Activated gamma-delta T cell treated with anti-CD3 and anti-CD28 coated beads, Interleukin-2, amount 50 U/mL, for 16 hours (primary cell): ENCODE data around the gene RPL10.
A peak's percentile ranks its signal among the peaks of the same experiment; 100 is the strongest.

Experiments
- DNase-seq: peaks from one replicate; pipeline ENCODE4 v3.0.0-alpha.2; 2020; ENCODE audit warnings: low read depth

RPL10 gene

DNA sequence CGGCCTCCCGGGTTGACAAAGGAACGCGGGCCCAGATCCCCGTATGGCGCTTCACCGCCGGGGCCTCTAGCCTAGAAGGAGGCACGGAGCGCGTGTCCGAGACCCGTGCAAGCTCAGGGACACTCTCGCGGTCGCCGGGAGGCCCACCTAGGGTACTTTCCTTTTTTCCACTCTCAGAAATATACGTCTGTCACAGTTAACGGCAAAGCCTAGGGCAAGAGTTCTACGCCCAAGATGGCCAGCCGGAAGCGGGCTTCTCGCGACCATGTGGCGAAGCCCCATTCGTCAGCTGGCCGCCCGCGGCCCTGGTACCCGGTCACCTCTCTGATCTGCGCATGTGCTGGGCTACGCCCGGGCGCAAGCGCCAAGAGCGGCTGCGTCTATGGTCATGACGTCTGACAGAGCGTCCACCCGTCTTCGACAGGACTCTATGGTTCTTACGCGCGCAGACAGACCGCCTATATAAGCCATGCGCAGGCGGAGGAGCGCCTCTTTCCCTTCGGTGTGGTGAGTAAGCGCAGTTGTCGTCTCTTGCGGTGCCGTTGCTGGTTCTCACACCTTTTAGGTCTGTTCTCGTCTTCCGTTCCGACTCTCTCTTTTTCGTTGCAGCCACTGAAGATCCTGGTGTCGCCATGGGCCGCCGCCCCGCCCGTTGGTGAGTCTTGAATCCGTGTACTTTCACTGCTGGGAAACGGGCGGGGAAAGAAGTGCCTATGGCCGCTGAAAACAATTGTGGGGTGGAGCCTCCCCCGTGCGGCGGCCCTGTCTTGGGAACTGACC is at the start of gene RPL10:
Gene RPL10 (plus strand): TSS at position 490 of the 780 bp plus-strand sequence. CDS start 143 bp downstream, at position 633.
- DNase-seq = peak; percentile 82

- no peak for DNase-seq
Observed at GRCh38 chrX:154348646-154349358, 49.4 kb upstream of the RPL10 start.

- DNase-seq = no peak
Observed at GRCh38 chrX:154349359-154349935, 48.7 kb upstream of the RPL10 start.

DNA sequence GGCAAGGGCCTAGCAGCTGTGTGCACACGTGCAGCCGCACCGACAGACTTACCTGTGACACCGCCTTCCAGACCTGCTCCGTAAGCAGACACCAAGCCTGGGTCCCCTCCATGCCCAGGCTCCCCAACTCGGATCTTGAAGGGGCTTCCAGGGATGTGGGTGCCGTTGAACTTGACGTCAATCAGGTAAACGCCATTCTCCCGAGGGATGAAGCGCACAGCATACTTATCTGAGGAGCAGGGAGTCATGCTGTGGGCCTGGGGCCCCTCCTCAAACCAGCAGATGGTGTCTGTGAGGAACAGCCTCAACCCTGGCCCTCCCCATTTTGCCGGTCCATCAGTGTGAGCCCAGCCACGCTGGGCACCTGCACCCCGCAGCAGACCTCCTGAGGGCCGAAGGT is 48.2 kb upstream of the RPL10 start:
- no peak for DNase-seq

GRCh38 chrX:154350429-154351182 is 47.6 kb upstream of the RPL10 start:
- DNase-seq = no peak

- no peak for DNase-seq
Observed at GRCh38 chrX:154351183-154352011, 46.8 kb upstream of the RPL10 start.

DNA sequence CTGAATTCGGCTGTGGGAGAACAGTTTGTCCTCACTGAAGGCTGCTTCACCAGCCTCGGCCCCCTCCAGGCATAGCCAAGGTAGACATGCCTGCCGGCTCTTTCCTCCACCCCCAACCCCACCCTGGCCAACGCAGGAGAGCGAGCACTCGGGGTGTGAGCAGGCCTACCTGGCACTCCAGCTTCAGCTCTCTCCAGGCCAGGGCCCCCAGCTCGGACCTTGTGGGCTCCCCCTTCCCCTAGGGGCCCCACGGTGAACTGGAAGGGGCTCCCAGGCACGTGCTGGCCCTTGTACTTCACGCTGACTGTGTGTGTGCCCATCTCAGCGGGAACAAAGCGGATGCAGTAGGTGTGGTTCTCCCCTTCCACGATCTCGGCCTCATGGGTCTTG is 46.2 kb upstream of the RPL10 start:
- DNase-seq = no peak

GRCh38 chrX:154352466-154352865 is 45.7 kb upstream of the RPL10 start:
- no peak for DNase-seq

DNA sequence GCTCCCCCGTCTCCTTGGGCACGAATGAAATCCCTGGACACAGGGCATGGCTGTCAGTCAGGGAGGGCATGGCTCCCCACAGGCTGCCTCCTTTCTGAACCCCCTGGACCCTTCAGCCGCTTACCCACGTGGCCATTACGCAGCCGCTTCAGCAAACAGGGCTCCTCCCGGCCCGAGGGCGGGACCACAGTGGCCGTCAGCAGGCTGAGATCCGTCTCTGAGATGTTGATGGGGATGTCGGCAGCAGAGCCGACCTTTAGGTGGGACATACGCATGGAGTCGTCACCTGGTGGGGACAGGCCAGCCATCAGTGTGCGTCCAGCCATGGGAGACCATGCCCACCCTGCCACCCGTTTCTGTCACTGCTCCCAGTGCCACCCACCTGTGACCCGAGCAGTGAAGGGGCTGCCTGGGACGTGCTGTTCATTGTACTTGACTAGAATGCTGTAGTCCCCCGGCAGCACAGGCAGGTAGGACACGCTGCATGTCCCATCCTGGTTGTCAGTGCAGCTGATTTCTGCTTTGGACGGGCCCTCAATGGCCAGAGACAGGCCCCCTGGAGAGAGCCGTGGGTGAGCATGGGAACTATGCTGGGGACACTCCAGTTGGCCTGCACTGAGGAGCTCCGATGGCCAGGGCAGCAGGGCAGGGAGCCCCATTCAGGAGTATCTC is 44.9 kb upstream of the RPL10 start:
- no peak for DNase-seq

GRCh38 chrX:154354013-154354412 is 44.2 kb upstream of the RPL10 start:
- DNase-seq = no peak

- DNase-seq = no peak
Observed at GRCh38 chrX:154354516-154354915, 43.7 kb upstream of the RPL10 start.

DNA sequence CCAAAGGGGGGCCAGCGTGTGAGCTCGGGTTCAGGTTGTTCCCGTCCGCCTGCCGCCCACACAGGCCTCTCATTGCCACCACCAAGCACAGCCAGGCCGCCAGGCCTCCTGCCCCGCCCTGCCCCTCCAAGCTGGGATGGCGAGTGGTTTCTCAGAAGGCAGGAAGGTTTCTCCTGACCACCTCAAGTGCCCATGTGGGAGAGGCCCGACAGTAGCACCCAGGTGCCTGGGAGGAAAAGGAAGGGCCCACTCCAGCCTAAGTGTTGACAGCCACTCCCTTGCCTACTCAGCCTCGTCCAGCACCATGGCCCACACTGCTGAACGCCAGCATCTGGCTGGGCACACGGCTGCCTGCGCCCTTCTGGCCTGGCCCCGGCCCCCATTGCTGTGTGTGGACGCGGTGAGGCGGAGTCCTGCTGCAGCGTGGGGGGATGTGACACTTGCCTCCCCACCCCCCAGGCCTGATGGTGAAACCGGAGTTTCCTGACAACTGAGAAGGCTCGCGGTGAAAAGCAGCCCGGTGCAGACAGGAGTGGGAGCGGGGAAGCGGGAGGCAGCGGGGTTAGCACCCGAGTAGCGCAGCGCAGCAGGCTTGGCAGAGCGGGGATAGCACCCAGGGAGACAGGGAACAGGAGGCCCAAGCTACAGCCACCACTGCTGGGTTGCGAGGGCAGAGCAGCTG is 42.9 kb upstream of the RPL10 start:
- DNase-seq = no peak

DNA sequence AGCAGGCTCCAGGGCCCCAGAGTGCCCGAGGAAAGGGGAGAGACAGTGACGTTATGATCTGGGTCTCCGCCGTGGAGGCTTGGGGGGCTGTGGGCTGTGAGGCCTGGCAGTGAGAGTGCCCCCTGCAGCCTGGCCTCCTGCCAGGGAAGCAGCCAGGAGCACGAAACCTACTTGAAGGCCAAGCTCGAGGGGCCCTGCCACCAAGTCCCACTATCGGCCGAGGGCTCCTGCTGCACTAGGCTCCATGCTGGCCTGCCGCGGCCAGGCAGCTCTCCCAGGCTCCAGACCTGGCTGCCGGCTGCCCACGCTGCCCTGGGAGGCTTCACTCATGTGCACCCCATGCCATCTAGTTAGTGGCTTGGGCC is 42.4 kb upstream of the RPL10 start:
- DNase-seq = no peak

DNA sequence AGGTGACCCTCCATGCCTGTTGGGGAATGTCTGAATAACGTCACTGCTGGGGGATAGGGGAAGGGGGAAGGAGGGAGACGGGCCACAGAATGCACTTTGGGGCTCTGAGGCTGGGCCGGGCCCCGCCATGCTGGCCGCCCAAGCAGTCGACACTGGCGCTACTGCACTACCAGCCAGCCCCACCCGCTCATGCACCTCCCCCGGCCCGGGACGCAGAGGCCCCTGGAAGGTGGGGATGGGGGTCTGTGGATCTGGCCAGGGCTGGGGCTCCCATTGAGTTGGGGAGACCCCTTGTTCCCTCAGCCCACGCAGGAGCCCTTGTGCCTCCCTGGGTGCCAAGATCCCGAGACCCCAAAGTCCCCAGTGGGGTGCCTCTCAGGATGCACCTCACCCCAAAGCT is 41.6 kb upstream of the RPL10 start:
- no peak for DNase-seq

DNA sequence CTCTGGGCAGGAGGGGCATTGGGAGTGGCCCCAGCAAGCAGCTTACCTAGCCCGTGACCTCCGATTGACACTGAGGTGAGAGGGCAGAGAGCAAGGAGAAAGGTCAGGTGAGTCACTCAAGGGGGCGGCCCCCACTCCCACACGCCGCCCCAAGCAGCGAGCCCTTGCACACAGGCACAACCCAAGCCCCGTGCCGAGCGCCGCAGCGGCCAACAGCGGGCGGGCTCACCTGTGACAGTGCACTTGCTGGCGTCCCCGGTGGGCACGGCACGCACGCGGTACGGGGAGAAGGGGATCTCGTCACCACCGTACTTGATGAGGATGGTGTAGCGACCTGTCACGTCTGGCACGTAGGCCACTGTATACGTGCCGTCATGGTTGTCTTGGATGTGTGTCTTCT is 41.0 kb upstream of the RPL10 start:
- DNase-seq = no peak

- DNase-seq = no peak
Observed at GRCh38 chrX:154358011-154358410, 40.2 kb upstream of the RPL10 start.

DNA sequence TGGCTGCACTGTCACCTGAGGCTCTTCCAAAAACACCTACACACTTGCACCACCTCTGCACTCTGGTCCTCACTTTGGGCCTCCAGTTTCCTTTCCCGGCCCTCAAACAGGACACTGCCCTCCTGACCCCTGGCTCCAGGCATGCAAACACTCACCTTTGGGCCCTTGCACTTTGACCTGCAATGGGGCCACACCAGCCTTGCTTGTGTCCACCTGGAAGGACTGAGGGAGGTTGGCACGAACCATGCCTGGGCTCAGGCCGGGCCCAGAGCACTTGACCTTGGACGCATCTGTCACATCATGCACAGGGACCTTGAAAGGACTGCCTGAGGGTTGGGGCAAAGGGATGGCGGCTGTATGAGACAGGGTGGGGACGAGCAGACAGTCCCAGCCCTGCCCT is 39.3 kb upstream of the RPL10 start:
- DNase-seq = no peak

DNA sequence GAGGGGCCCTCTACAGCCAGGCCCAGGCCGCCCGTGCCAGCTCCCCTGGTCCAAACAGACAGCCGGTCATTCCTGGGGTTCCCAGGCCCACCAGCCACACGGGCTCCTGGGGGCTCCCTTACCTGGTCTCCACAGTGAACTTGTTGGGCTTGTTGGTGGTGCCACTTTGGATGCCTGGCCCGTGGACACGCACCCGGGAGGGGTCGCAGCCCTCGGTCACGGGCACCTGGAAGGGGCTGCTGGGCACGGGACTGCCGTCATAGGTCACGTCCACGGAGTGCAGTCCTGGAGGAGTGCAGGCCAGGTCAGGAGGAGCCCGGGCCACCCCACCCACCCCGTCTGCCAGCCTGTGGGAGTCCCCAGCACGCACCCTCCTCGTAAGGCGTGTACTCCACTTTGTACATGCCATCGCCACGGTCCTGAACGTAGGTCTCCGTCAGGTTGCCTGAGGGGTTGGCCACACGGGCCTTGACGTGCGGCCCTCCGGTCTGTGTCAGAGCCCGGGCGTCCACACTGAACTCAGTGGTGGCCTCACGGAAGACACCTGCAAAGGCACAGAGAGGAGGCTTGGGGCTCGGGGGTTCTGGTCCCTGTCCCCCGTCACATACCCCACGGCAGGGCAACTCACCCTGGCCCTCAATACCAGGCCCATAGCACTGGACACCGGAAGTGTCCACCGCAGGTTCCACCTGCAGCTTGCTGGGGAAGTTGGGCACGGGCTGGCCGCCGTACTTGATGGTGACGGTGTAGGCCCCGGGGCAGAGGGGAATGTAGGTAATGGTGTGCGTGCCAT is 38.6 kb upstream of the RPL10 start:
- DNase-seq = no peak

GRCh38 chrX:154360155-154360713 is 37.9 kb upstream of the RPL10 start:
- DNase-seq = no peak
